Breast epithelium (tissue), 4 donors: ENCODE measurements around the gene KCNK4. TPM values are rescaled to one million over a fixed set of nuclear protein-coding genes. Genes with fewer than 3 reads are reported as not detected.
A peak's percentile ranks its signal among the peaks of the same experiment; 100 is the strongest.

Experiments
- DNase-seq, 2 donors: peaks; one replicate each; pipeline ENCODE4 v3.0.0-alpha.2; 2019; ENCODE audit warnings: low spot score in 2 of 2
- H3K27ac ChIP-seq, 2 donors: fragments of 200-600 bp; sonication (generic) in 1 of 2; one replicate each; pipeline ENCODE4 v1.5.1; 2016 to 2019; ENCODE audit warnings: mild to moderate bottlenecking in 1 of 2
- H3K27me3 ChIP-seq, 2 donors: fragments of 200-600 bp; sonication (generic) in 1 of 2; one replicate each; pipeline versions ENCODE4 v1.5.1 to v1.6.0; 2017 to 2019; ENCODE audit warnings: control low read depth in 1 of 2, mild to moderate bottlenecking in 1 of 2
- H3K36me3 ChIP-seq: fragments of 200-600 bp; one replicate; pipeline ENCODE4 v1.5.1; 2019
- H3K4me1 ChIP-seq, 2 donors: fragments of 200-600 bp; sonication (generic); one replicate each; pipeline ENCODE4 v1.5.1; 2016 to 2019; ENCODE audit warnings: control low read depth in 1 of 2
- H3K4me3 ChIP-seq, 3 donors: fragments of 200-600 bp; sonication (generic); 1 replicate in 2 of 3; 2 replicates in 1 of 3; pipeline ENCODE4 v1.5.1; 2016 to 2019; ENCODE audit warnings: mild to moderate bottlenecking in 3 of 3, moderate library complexity in 2 of 3
- H3K9me3 ChIP-seq, 2 donors: fragments of 200-600 bp; sonication (generic) in 1 of 2; one replicate each; pipeline ENCODE4 v1.5.1; 2016 to 2019; ENCODE audit warnings: control low read depth in 1 of 2
- POLR2A ChIP-seq: fragments of 450-650 bp; IDR thresholded peaks from one replicate; pipeline ENCODE4 v1.6.1; 2016; ENCODE audit warnings: antibody characterized with exemption, mild to moderate bottlenecking, moderate library complexity
- POLR2AphosphoS5 ChIP-seq, 3 donors: sonication (generic); formaldehyde crosslinking; IDR thresholded peaks; one replicate each; pipeline ENCODE4 v1.6.1; 2017; ENCODE audit warnings: antibody characterized with exemption in 3 of 3
- intact Hi-C: fragments of 100-400 bp; cut with DNase I; formaldehyde crosslinking; loops from one replicate; pipeline ENCODE4 v1.15.1; 2023; ENCODE audit warnings: low total_unique reads
- total RNA-seq, 3 donors: library from RNA; depleted of rRNA; stranded (reverse); fragments of >200 nt; gene quantifications; one replicate each; pipeline ENCODE4 v1.1.0, GENCODE V29; 2016
- TF ChIP-seq, protein P1 (sequence below), 3 donors: fragments of 450-650 bp; IDR thresholded peaks; one replicate each; pipeline ENCODE4 v1.5.1; 2016 to 2017; ENCODE audit warnings: antibody characterized with exemption in 3 of 3, mild to moderate bottlenecking in 3 of 3, moderate library complexity in 3 of 3

KCNK4 gene
- total RNA-seq, 3 donors from 2014 or later, result 2.3 TPM; not detected in 2

DNA sequence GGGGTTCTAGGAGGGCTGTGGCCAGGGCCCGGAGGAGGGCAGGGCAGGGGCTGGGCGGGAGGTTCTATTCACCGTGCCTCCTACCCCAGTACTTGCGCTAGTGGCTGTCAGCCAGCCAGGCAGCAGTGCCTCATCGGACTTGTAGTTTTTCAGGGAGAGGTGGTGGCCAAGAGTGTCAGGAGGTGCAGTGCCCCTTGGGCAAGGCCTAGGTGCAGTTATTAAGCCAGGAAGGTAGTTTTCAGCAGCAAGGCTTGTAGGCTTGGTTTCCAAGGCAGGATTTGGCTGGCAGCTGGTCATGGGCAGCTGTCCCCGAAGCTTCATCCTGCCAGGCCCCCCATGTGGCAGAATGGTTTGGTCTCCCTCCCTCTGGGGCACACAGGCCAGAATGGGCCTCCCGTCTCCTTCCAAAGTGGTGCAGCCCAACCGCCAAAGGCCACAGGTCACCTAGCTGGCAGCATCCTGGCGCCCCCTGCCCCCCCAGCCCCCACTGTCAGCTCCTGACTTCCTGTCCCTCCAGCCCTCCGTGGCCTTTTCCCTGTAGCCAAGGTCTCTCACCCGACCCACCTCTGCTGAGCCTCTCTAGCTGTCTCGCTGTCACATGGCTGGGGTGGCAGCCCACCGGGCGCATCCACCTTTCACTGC, 57.4 kb downstream of the KCNK4 start:
- TF ChIP-seq POLR2AphosphoS5 (IDR thresholded peaks at IDR 0.05), result no peak
- no peak for TF ChIP-seq POLR2A
- TF ChIP-seq, protein P1, sequence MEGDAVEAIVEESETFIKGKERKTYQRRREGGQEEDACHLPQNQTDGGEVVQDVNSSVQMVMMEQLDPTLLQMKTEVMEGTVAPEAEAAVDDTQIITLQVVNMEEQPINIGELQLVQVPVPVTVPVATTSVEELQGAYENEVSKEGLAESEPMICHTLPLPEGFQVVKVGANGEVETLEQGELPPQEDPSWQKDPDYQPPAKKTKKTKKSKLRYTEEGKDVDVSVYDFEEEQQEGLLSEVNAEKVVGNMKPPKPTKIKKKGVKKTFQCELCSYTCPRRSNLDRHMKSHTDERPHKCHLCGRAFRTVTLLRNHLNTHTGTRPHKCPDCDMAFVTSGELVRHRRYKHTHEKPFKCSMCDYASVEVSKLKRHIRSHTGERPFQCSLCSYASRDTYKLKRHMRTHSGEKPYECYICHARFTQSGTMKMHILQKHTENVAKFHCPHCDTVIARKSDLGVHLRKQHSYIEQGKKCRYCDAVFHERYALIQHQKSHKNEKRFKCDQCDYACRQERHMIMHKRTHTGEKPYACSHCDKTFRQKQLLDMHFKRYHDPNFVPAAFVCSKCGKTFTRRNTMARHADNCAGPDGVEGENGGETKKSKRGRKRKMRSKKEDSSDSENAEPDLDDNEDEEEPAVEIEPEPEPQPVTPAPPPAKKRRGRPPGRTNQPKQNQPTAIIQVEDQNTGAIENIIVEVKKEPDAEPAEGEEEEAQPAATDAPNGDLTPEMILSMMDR (IDR thresholded peaks at IDR 0.05), result no peak
- no peaks in the 10 kb centered on the region for H3K36me3 ChIP-seq
- peak in 1 of 2 donors; percentile 51 for DNase-seq
- no peaks in the 10 kb centered on the region for H3K4me1 ChIP-seq
- H3K27me3 ChIP-seq, result no peaks in the 10 kb centered on the region
- H3K4me3 ChIP-seq, result no peak overlapping the region
- intact Hi-C loops, result no loop called here
- no peaks in the 10 kb centered on the region for H3K9me3 ChIP-seq
- H3K27ac ChIP-seq, result peak overlapping the region; percentile 72 to 80

DNA sequence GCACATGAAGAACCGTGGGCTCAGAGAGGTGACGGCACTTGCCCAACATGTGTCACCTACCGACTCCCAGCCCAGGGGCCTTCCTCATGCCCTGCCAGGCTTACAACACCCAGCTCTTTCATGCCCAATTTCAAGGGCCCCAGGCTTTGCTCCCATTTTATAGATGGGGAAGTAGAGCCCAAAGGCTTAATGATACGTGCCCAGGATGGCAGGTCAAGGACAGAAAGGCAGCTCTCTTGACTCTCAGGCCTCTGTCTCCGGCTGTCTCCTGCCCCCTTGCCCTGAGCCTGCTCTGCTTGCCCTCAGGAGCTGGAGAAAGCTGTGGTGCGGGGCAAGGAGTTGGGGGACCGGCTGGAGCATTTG, 57.9 kb downstream of the KCNK4 start:
- no peaks in the 10 kb centered on the region for H3K9me3 ChIP-seq
- H3K4me1 ChIP-seq, result no peaks in the 10 kb centered on the region
- TF ChIP-seq POLR2A, result no peak
- TF ChIP-seq POLR2AphosphoS5 (IDR thresholded peaks at IDR 0.05), result no peak
- TF ChIP-seq, protein P1 (IDR thresholded peaks at IDR 0.05), result no peak
- H3K27ac ChIP-seq, result peak overlapping the region; percentile 72 to 80
- H3K4me3 ChIP-seq, result no peak overlapping the region
- DNase-seq, result no peak
- intact Hi-C loops, result no loop called here
- no peaks in the 10 kb centered on the region for H3K36me3 ChIP-seq
- H3K27me3 ChIP-seq, result no peaks in the 10 kb centered on the region

DNA sequence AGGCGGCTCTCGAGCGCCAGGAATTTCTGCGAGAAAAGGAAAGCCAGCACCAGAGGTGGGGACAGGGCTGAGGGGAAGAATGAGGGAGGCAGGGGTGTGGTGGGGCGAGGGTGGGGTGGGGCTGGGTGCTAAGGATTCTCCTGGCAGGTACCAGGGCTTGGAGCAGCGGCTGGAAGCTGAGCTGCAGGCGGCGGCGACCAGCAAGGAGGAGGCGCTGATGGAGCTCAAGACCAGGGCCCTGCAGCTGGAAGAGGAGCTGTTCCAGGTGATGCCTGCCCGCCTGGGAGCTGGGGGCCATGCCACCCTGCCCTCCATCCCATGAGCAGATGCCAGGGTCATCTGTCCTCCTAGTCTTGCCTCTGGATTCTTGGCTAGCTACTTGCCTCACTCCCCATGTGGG, 58.3 kb downstream of the KCNK4 start:
- Histone ChIP-seq H3K4me3 (no peak overlapping the region), H3K27me3 (no peaks in the 10 kb centered on the region), H3K27ac (no peak overlapping the region), H3K4me1 (no peaks in the 10 kb centered on the region), H3K36me3 (no peaks in the 10 kb centered on the region), H3K9me3 (no peaks in the 10 kb centered on the region)
- TF ChIP-seq, protein P1 (IDR thresholded peaks at IDR 0.05), result no peak
- TF ChIP-seq POLR2AphosphoS5 (IDR thresholded peaks at IDR 0.05), result no peak
- DNase-seq, result no peak
- intact Hi-C loops, result no loop called here

Other genes starting within 250 kb of the KCNK4 start
- 100 to 1,000 TPM in 1 of 3 donors, 10 to 100 TPM in 2; 19.7 to 113 (median 40.3) TPM for gene MACROD1, start 125.2 kb upstream of the KCNK4 start, total RNA-seq
- gene STIP1, start 105.1 kb upstream of the KCNK4 start, total RNA-seq, result 100 to 1,000 TPM in 2 of 3 donors, 10 to 100 TPM in 1; 88.5 to 114 (median 106) TPM
- gene FERMT3, start 84.6 kb upstream of the KCNK4 start, total RNA-seq, result 10 to 100 TPM; 14.0 to 42.2 (median 17.4) TPM
- gene TRPT1, start 65.1 kb upstream of the KCNK4 start, total RNA-seq, result 10 to 100 TPM; 42.9 to 54.1 (median 51.1) TPM
- 10 to 100 TPM; 34.2 to 58.0 (median 36.7) TPM for gene NUDT22, start 65.0 kb upstream of the KCNK4 start, total RNA-seq
- 10 to 100 TPM; 23.6 to 33.5 (median 32.6) TPM for gene DNAJC4, start 60.8 kb upstream of the KCNK4 start, total RNA-seq
- gene VEGFB, start 56.7 kb upstream of the KCNK4 start, total RNA-seq, result 100 to 1,000 TPM in 1 of 3 donors, 10 to 100 TPM in 2; 45.1 to 223 (median 53.4) TPM
- gene FKBP2, start 50.2 kb upstream of the KCNK4 start, total RNA-seq, result 10 to 100 TPM; 51.4 to 77.3 (median 54.6) TPM
- gene PPP1R14B, start 44.4 kb upstream of the KCNK4 start, total RNA-seq, result 100 to 1,000 TPM in 1 of 3 donors, 10 to 100 TPM in 2; 63.0 to 101 (median 64.7) TPM
- 10 to 100 TPM; 15.5 to 20.5 (median 19.0) TPM for gene PLCB3, start 39.8 kb upstream of the KCNK4 start, total RNA-seq
- 100 to 1,000 TPM in 1 of 3 donors, 10 to 100 TPM in 2; 80.3 to 107 (median 87.5) TPM for gene BAD, start 6.6 kb upstream of the KCNK4 start, total RNA-seq
- 10 to 100 TPM in 2 of 3 donors, 1 to 10 TPM in 1; 8.9 to 14.7 (median 11.1) TPM for gene GPR137, start 5.5 kb upstream of the KCNK4 start, total RNA-seq
- 1 to 10 TPM in 1 of 3 donors, not detected in 2; 1.8 TPM for gene CATSPERZ, start 9.1 kb downstream of the KCNK4 start, total RNA-seq
- gene ESRRA, start 14.2 kb downstream of the KCNK4 start, total RNA-seq, result 10 to 100 TPM; 38.2 to 43.9 (median 39.5) TPM
- 100 to 1,000 TPM; 206 to 266 (median 262) TPM for gene TRMT112, start 26.3 kb downstream of the KCNK4 start, total RNA-seq
- 100 to 1,000 TPM; 241 to 327 (median 262) TPM for gene PRDX5, start 26.8 kb downstream of the KCNK4 start, total RNA-seq
- gene CCDC88B, start 48.9 kb downstream of the KCNK4 start, total RNA-seq, result 10 to 100 TPM in 1 of 3 donors, 1 to 10 TPM in 2; 3.3 to 10.7 (median 5.9) TPM
- gene RPS6KA4, start 67.9 kb downstream of the KCNK4 start, total RNA-seq, result 10 to 100 TPM; 16.7 to 20.6 (median 19.4) TPM